ENCODE results near the gene HS3ST5. TPM values are rescaled to one million over a fixed set of nuclear protein-coding genes. Genes with fewer than 3 reads are reported as not detected.

HS3ST5 gene
- total RNA-seq, 1 donor from 2014 or later = 0.05 TPM

DNA sequence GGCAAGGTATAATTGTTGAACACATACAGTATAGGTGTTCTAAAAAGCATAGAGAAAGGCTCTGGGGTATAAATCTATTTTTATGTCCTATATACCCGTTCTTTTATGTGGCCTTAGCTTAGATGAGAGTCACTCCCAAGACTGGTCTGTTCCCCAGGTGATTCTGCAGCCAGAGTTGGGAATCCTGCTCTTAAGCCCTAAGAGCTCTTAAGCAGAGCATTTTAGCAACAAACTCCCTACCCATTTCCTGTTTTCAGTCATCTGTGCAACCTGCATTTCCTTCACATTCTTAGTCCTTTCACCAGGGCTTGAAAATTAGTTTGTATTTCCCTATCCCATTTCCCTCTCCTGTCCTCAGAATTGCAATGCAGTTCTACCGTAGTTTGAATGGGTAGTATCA, 166.1 kb downstream of the HS3ST5 start:
- TF ChIP-seq CTCF (IDR thresholded peaks at IDR 0.05) = no peak
- no peak for DNase-seq (ENCODE audit: low spot score)
- Mint-ChIP-seq H3K27me3 (ENCODE audit: low read depth) (no peaks in the 10 kb centered on the region), H3K36me3 (ENCODE audit: low read depth) (no peaks in the 10 kb centered on the region), H3K4me3 (ENCODE audit: unreplicated experiment) (no peak overlapping the region), H3K9me3 (ENCODE audit: low read depth) (no peaks in the 10 kb centered on the region), H3K27ac (ENCODE audit: unreplicated experiment) (no peak overlapping the region), H3K4me1 (ENCODE audit: low read depth) (peaks cover 11% of the 10 kb centered on the region)

DNA sequence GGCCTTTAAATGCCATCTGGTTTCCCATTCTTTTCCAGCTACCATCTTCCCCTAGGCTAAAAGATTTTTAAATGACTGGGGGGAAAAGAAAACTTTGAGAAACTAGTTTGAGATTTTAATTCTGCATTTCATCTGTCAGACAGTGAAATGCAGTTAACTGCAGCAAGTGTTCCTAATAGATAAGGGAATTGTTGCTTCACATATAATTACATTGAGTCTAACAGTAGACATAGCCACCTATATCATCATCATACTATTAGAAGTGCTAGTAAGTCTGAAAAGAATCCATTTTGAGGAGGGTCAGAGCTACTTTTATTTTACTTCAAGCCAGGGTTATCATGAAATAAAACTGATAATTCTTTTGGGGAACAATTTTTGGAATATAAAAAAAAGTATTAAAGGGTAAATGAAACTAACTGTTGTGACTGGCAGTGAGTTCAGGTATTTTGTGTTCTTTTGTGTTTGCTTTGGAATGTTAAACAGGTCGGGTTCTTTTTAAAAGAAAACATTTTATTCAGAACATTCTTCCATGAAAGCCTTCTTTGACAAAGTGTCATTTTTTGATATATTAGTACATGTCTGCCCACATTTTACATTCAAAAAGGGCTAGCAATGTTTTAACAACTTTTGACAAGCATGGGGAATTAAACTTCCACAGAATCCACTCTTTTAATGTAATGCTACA, 170.1 kb downstream of the HS3ST5 start:
- H3K27me3 Mint-ChIP-seq (ENCODE audit: low read depth) = no peaks in the 10 kb centered on the region
- no peaks in the 10 kb centered on the region for H3K36me3 Mint-ChIP-seq (ENCODE audit: low read depth)
- H3K4me3 Mint-ChIP-seq (ENCODE audit: unreplicated experiment) = no peak overlapping the region
- H3K9me3 Mint-ChIP-seq (ENCODE audit: low read depth) = no peaks in the 10 kb centered on the region
- no peak for DNase-seq (ENCODE audit: low spot score)
- H3K4me1 Mint-ChIP-seq (ENCODE audit: low read depth) = peaks cover 11% of the 10 kb centered on the region
- no peak for TF ChIP-seq CTCF (IDR thresholded peaks at IDR 0.05)
- no peak overlapping the region for H3K27ac Mint-ChIP-seq (ENCODE audit: unreplicated experiment)

GRCh38 chr6:114171473-114171872, 171.3 kb downstream of the HS3ST5 start:
- no peak for DNase-seq (ENCODE audit: low spot score)
- Mint-ChIP-seq H3K27ac (ENCODE audit: unreplicated experiment) (no peak overlapping the region), H3K36me3 (ENCODE audit: low read depth) (no peaks in the 10 kb centered on the region), H3K27me3 (ENCODE audit: low read depth) (no peaks in the 10 kb centered on the region), H3K4me1 (ENCODE audit: low read depth) (peaks cover 13% of the 10 kb centered on the region), H3K9me3 (ENCODE audit: low read depth) (no peaks in the 10 kb centered on the region), H3K4me3 (ENCODE audit: unreplicated experiment) (no peak overlapping the region)
- no peak for TF ChIP-seq CTCF (IDR thresholded peaks at IDR 0.05)

DNA sequence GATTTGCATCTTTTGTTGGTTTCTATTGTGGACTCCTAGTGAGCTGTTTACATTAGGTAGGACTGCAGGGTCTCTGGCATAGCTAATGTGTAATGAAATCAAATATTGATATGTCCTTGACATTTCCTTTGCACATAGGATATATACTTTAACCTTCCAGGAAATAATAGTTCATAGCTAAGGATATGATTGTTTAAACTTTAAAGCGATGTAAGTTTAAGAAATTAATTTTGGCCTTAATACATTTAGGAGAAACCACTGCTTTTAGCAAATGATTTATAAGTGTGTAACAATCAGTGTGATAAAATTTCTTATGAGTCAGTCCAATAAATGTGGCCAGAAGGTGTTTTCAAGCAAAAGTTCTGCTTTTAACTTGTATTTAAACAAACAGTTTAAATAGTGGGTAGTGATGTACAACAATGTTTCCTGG, 171.8 kb downstream of the HS3ST5 start:
- no peak for TF ChIP-seq CTCF (IDR thresholded peaks at IDR 0.05)
- no peaks in the 10 kb centered on the region for H3K9me3 Mint-ChIP-seq (ENCODE audit: low read depth)
- H3K36me3 Mint-ChIP-seq (ENCODE audit: low read depth) = no peaks in the 10 kb centered on the region
- peaks cover 14% of the 10 kb centered on the region for H3K4me1 Mint-ChIP-seq (ENCODE audit: low read depth)
- no peaks in the 10 kb centered on the region for H3K27me3 Mint-ChIP-seq (ENCODE audit: low read depth)
- H3K4me3 Mint-ChIP-seq (ENCODE audit: unreplicated experiment) = no peak overlapping the region
- no peak for DNase-seq (ENCODE audit: low spot score)
- H3K27ac Mint-ChIP-seq (ENCODE audit: unreplicated experiment) = no peak overlapping the region

- no peak overlapping the region for H3K27ac Mint-ChIP-seq (ENCODE audit: unreplicated experiment)
- H3K4me3 Mint-ChIP-seq (ENCODE audit: unreplicated experiment) = no peak overlapping the region
- H3K36me3 Mint-ChIP-seq (ENCODE audit: low read depth) = no peaks in the 10 kb centered on the region
- H3K9me3 Mint-ChIP-seq (ENCODE audit: low read depth) = no peaks in the 10 kb centered on the region
- TF ChIP-seq CTCF (IDR thresholded peaks at IDR 0.05) = no peak
- DNase-seq (ENCODE audit: low spot score) = no peak
- H3K4me1 Mint-ChIP-seq (ENCODE audit: low read depth) = peaks cover 13% of the 10 kb centered on the region
- H3K27me3 Mint-ChIP-seq (ENCODE audit: low read depth) = no peaks in the 10 kb centered on the region
These were observed 172.5 kb downstream of the HS3ST5 start for GRCh38 chr6:114170372-114170771.
